Osteoblast (primary cell): ENCODE results near the gene FNDC3B. TPM values are rescaled to one million over a fixed set of nuclear protein-coding genes. Genes with fewer than 3 reads are reported as not detected.

Experiments
- DNase-seq: peaks from one replicate; pipeline ENCODE4 v3.0.0; 2011; ENCODE audit warnings: low spot score, mixed read lengths; ENCODE audit not compliant: insufficient read length; ENCODE audit errors: missing footprints
- H2AFZ ChIP-seq: 2 replicates; pipeline ENCODE4 v1.6.0; 2011; ENCODE audit warnings: mild to moderate bottlenecking, low read length
- H3K27ac ChIP-seq: 2 replicates; pipeline ENCODE4 v1.5.1; 2011; ENCODE audit warnings: mild to moderate bottlenecking, low read depth, low read length, moderate library complexity
- H3K27me3 ChIP-seq: 2 replicates; pipeline ENCODE4 v1.6.0; 2012; ENCODE audit warnings: mild to moderate bottlenecking, control low read depth, inconsistent platforms, low read length, moderate library complexity; ENCODE audit not compliant: insufficient read depth
- H3K36me3 ChIP-seq: 2 replicates; pipeline ENCODE4 v1.5.1; 2011; ENCODE audit warnings: mild to moderate bottlenecking, low read length, control low read depth, moderate library complexity; ENCODE audit not compliant: insufficient read depth
- H3K4me1 ChIP-seq: 2 replicates; pipeline ENCODE4 v1.5.1; 2011; ENCODE audit warnings: mild to moderate bottlenecking, low read length, control low read depth, moderate library complexity; ENCODE audit not compliant: insufficient read depth
- H3K4me2 ChIP-seq: 2 replicates; pipeline ENCODE4 v1.6.0; 2011; ENCODE audit warnings: mild to moderate bottlenecking, low read length; ENCODE audit not compliant: insufficient read depth
- H3K4me3 ChIP-seq: fragments of 200-600 bp; sonication (generic); 3 replicates; pipeline ENCODE4 v1.5.1; 2012; ENCODE audit warnings: mild to moderate bottlenecking, low read length, inconsistent platforms; ENCODE audit not compliant: insufficient read depth
- H3K79me2 ChIP-seq: 2 replicates; pipeline ENCODE4 v1.6.0; 2012; ENCODE audit warnings: mild to moderate bottlenecking, low read length, control low read depth, inconsistent platforms; ENCODE audit not compliant: insufficient read depth
- H3K9me3 ChIP-seq: 2 replicates; pipeline ENCODE4 v1.5.1; 2011; ENCODE audit warnings: low read depth, low read length, control low read depth
- H4K20me1 ChIP-seq: 2 replicates; pipeline ENCODE4 v1.6.0; 2012; ENCODE audit warnings: mild to moderate bottlenecking, low read length, control low read depth; ENCODE audit not compliant: insufficient read depth
- total RNA-seq: library from RNA; depleted of rRNA; stranded (reverse); fragments of >200 nt; gene quantifications from 2 replicates; pipeline ENCODE4 v1.2.3, GENCODE V29; 2012
- TF ChIP-seq, protein P1 (sequence below): IDR thresholded peaks from 2 replicates; pipeline ENCODE4 v1.5.1; 2011; ENCODE audit warnings: mild to moderate bottlenecking, low read depth, low read length, moderate library complexity; ENCODE audit errors: extremely low read depth

FNDC3B gene
- total RNA-seq, 1 donor: 179 TPM

DNA sequence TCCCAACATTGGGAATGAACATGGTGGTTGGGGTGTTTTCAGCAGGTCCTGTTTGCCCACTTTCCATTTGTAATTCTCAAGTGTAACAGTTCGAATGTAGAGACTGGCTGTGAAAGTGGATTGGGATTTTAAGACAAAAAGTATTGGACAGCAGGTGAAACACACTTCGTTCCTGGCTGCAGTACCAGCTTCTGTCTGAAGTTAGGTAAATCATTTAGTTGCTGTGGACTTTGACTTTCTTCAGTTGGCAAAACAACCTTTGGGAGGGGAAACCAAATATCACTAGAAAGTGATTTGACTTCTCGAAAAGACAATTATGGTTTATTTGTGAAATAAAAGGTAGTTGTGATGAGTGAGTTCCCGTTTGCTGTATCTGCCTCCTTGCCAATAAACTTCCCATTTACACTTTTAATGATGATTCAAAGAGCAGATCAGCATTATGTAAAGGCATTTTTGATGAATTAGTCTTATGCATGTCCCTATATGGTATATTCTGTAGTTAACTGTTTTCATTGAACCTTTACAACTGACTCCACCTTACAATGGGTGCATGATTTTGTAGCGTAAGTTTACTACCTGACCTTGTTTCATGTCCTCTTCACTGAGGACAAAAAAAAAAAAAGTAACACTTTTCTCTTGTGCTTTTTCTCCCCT lies 34.0 kb downstream of the FNDC3B start:
- DNase-seq: no peak
- Histone ChIP-seq H3K27me3 (no peaks in the 10 kb centered on the region), H3K4me2 (no peak overlapping the region), H3K79me2 (peaks cover 99% of the 10 kb centered on the region), H4K20me1 (peaks cover 95% of the 10 kb centered on the region), H3K27ac (no peak overlapping the region), H2AFZ (no peak overlapping the region), H3K9me3 (no peaks in the 10 kb centered on the region), H3K36me3 (peaks cover 29% of the 10 kb centered on the region), H3K4me3 (no peak overlapping the region), H3K4me1 (peaks cover 41% of the 10 kb centered on the region)
- TF ChIP-seq, protein P1, sequence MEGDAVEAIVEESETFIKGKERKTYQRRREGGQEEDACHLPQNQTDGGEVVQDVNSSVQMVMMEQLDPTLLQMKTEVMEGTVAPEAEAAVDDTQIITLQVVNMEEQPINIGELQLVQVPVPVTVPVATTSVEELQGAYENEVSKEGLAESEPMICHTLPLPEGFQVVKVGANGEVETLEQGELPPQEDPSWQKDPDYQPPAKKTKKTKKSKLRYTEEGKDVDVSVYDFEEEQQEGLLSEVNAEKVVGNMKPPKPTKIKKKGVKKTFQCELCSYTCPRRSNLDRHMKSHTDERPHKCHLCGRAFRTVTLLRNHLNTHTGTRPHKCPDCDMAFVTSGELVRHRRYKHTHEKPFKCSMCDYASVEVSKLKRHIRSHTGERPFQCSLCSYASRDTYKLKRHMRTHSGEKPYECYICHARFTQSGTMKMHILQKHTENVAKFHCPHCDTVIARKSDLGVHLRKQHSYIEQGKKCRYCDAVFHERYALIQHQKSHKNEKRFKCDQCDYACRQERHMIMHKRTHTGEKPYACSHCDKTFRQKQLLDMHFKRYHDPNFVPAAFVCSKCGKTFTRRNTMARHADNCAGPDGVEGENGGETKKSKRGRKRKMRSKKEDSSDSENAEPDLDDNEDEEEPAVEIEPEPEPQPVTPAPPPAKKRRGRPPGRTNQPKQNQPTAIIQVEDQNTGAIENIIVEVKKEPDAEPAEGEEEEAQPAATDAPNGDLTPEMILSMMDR: no peak

- H2AFZ ChIP-seq: no peak overlapping the region
- peaks cover 99% of the 10 kb centered on the region for H3K79me2 ChIP-seq
- H3K27me3 ChIP-seq: no peaks in the 10 kb centered on the region
- peaks cover 35% of the 10 kb centered on the region for H3K36me3 ChIP-seq
- DNase-seq: no peak
- no peak overlapping the region for H3K27ac ChIP-seq
- no peak overlapping the region for H3K4me3 ChIP-seq
- peak overlapping the region; percentile 6 for H3K4me2 ChIP-seq
- H3K4me1 ChIP-seq: peaks cover 36% of the 10 kb centered on the region
- H3K9me3 ChIP-seq: no peaks in the 10 kb centered on the region
- peaks cover 95% of the 10 kb centered on the region for H4K20me1 ChIP-seq
- TF ChIP-seq, protein P1: no peak
Observed at GRCh38 chr3:172074032-172074431, 34.7 kb downstream of the FNDC3B start.

- peak overlapping the region; percentile 34 for H3K27ac ChIP-seq
- H3K4me3 ChIP-seq: no peak overlapping the region
- H3K79me2 ChIP-seq: peaks cover 99% of the 10 kb centered on the region
- H3K4me2 ChIP-seq: no peak overlapping the region
- H3K4me1 ChIP-seq: peaks cover 31% of the 10 kb centered on the region
- peaks cover 95% of the 10 kb centered on the region for H4K20me1 ChIP-seq
- no peak for DNase-seq
- H2AFZ ChIP-seq: no peak overlapping the region
- no peaks in the 10 kb centered on the region for H3K27me3 ChIP-seq
- peaks cover 40% of the 10 kb centered on the region for H3K36me3 ChIP-seq
- no peaks in the 10 kb centered on the region for H3K9me3 ChIP-seq
- TF ChIP-seq, protein P1: no peak
Observed at GRCh38 chr3:172074586-172074985, 35.2 kb downstream of the FNDC3B start.

DNA sequence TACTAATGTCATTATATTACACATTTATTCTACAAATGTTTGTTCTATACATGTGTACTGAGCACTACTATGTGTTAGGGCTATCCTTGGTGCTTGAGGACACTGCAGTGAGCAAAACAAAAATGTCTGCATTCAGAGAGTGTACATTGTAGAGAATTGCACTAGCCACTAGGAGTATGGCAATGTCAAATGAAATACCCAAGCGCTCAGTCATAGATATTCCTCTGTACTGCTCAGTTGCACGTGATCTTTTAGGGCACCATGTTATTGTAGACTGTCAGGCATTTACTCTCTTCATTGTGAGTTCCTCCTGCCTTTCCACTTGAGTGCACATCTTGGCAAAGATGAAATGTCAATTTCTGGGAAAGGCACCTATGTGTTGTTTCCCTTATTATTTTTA lies 36.8 kb downstream of the FNDC3B start:
- H3K27ac ChIP-seq: no peak overlapping the region
- H4K20me1 ChIP-seq: peaks cover 94% of the 10 kb centered on the region

More for the DNA sequence above, 36.8 kb downstream of the FNDC3B start:
- Histone ChIP-seq H3K4me1 (peaks cover 24% of the 10 kb centered on the region), H3K36me3 (peaks cover 47% of the 10 kb centered on the region), H3K27me3 (no peaks in the 10 kb centered on the region), H3K4me3 (no peak overlapping the region), H3K4me2 (no peak overlapping the region), H2AFZ (no peak overlapping the region), H3K79me2 (peaks cover 99% of the 10 kb centered on the region), H3K9me3 (no peaks in the 10 kb centered on the region)
- DNase-seq: no peak
- TF ChIP-seq, protein P1: no peak
